ENCODE data around the gene KRT40. TPM values are rescaled to one million over a fixed set of nuclear protein-coding genes. Genes with fewer than 3 reads are reported as not detected.

The KRT40 gene
- total and polyA plus RNA-seq, 2 of the 8 experiments (the other 6 are each of a cell fraction or from before 2014, with no cell fraction given), result not detected

DNA sequence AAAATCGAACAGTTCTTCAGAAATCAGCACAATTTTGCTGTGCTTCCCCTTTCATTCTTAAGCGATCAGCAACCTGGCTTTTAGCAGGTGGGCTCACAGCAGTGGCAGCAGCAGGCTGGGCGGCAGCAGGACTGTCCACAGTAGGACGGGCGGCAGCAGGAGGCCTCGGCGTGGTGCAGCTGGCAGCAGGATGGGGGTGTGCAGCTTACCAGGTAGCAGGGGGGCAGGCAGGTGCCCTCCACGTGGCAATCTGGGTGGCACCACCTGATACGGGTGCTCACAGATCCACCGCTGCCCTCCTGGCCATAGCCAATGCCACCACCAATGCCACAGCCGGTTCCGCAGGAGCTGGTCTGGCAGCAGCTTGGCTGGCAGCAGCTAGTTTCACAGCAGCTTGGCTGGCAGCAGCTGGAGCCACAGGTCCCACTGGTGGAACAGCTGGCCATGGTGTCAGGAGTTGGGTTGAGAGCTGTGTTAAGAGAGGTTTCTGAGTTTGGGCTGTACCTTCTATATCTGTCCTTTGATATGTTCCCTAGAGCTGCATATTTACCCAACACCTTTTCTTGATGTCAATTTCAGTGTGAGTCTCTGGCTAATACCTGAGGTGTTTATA lies 45.6 kb upstream of the KRT40 start, which contains the start of gene KRTAP1-4:
Gene KRTAP1-4, minus strand, starts transcription at position 563 of the 613 bp plus-strand sequence. Its CDS starts 117 bp downstream, at position 446.
- Histone ChIP-seq H4K5ac (ENCODE audit: insufficient read length, low read depth, low read length) (no peak within 1 kb of the TSS), H3K79me2 (ENCODE audit: control insufficient read depth in 1 of 2, insufficient read depth in 2 of 2, low read length in 2 of 2) (no peaks in the 10 kb centered on the region), H2BK120ac (replicated peaks; ENCODE audit: low read depth, low read length) (no peak within 1 kb of the TSS), H3K23me2 (ENCODE audit: low read depth, low read length) (no peaks in the 10 kb centered on the region), H3K4me3 (ENCODE audit: extremely low read depth in 1 of 4, insufficient read depth in 2 of 4, low read depth in 3 of 4, low read length in 4 of 4) (no peak within 1 kb of the TSS), H3K18ac (ENCODE audit: extremely low read depth, low read length) (no peak within 1 kb of the TSS), H3K27me3 (replicated peaks in 1 of 4; ENCODE audit: control insufficient read depth in 3 of 4, extremely low read depth in 1 of 4, insufficient read depth in 3 of 4, low read length in 3 of 4) (no peaks in the 10 kb centered on the region), H3K56ac (replicated peaks; ENCODE audit: insufficient read length, low read depth, low read length) (no peak within 1 kb of the TSS), H2BK15ac (ENCODE audit: low read length) (no peak within 1 kb of the TSS), H2AK5ac (ENCODE audit: low read depth, low read length) (no peak within 1 kb of the TSS), H4K8ac (ENCODE audit: extremely low read depth, insufficient read depth, low read length) (no peak within 1 kb of the TSS; the same call in 1 of the 2 replicates), H4K20me1 (replicated peaks in 1 of 2; ENCODE audit: control insufficient read depth in 1 of 2, insufficient read depth in 2 of 2, low read length in 2 of 2) (no peaks in the 10 kb centered on the region), H4K91ac (replicated peaks; ENCODE audit: insufficient read length, low read length) (no peak within 1 kb of the TSS), H2BK5ac (ENCODE audit: low read depth, low read length) (no peak within 1 kb of the TSS), H2AFZ (ENCODE audit: low read length) (no peak within 1 kb of the TSS), H3K14ac (ENCODE audit: insufficient read length) (no peak within 1 kb of the TSS), H3K9me3 (ENCODE audit: insufficient read depth in 2 of 2, low read depth in 1 of 2, low read length in 1 of 2) (no peaks in the 10 kb centered on the region), H3K9ac (replicated peaks in 1 of 4; ENCODE audit: extremely low read depth in 1 of 4, low read depth in 3 of 4, low read length in 3 of 4) (no peak within 1 kb of the TSS), H3K4me1 (replicated peaks in 1 of 4; ENCODE audit: control insufficient read depth in 3 of 4, insufficient read depth in 4 of 4, low read length in 3 of 4) (no peaks in the 10 kb centered on the region; a peak in 1 of 7 replicates), H3K27ac (ENCODE audit: low read depth, low read length) (no peak within 1 kb of the TSS), H3K79me1 (ENCODE audit: low read depth, low read length) (no peaks in the 10 kb centered on the region), H3K4ac (replicated peaks; ENCODE audit: insufficient read length, low read depth, low read length) (no peak within 1 kb of the TSS), H3K4me2 (ENCODE audit: insufficient read depth in 1 of 2, low read depth in 2 of 2, low read length in 2 of 2) (no peak within 1 kb of the TSS), H2BK20ac (ENCODE audit: low read length) (no peak within 1 kb of the TSS), H3K23ac (ENCODE audit: insufficient read length) (no peak within 1 kb of the TSS), H3K36me3 (ENCODE audit: control insufficient read depth in 2 of 4, insufficient read depth in 4 of 4, low read length in 3 of 4) (no peaks in the 10 kb centered on the region), H2BK12ac (ENCODE audit: low read depth, low read length) (no peak within 1 kb of the TSS)
- ChIA-PET CTCF (ENCODE audit: partially characterized antibody) (interaction anchor here (1.2 to 2.0 kb wide), 2 partner anchors 9 to 20 kb away, joined by 4 to 5 read pairs; no protein-coding TSS in a partner anchor), POLR2A (ENCODE audit: partially characterized antibody) (no interaction called here)
- WGBS, 2 experiments (ENCODE audit: extremely low coverage in 1 of 2, insufficient coverage in 1 of 2, insufficient read length in 1 of 2, insufficient replicate concordance in 2 of 2, low coverage in 1 of 2, low lambda C conversion rate in 2 of 2, missing lambda C conversion rate in 1 of 2), result 82% methylated on average over 11 of the region's 12 CpGs; no CpG with 5 or more reads in 1 of the 2 experiments
- DNase-seq (ENCODE audit: low read depth in 1 of 2, low spot score in 2 of 2) (no peak), FAIRE-seq (no peak)
- TF ChIP-seq EGR1 (IDR thresholded peaks at IDR 0.05; ENCODE audit: borderline replicate concordance, low read depth, low read length), result no peak
- TF ChIP-seq GTF2F1 (IDR thresholded peaks at IDR 0.05; ENCODE audit: borderline replicate concordance, low read depth, low read length), result no peak
- no peak for TF ChIP-seq HDAC6 (IDR thresholded peaks at IDR 0.05; ENCODE audit: low read depth, low read length)
- TF ChIP-seq PHF8 (conservative IDR thresholded peaks at IDR 0.05; ENCODE audit: low read depth, low read length), result no peak
- TF ChIP-seq CHD2 (IDR thresholded peaks at IDR 0.05; ENCODE audit: low read length), result no peak
- no peak for TF ChIP-seq TAF1 (IDR thresholded peaks at IDR 0.05; ENCODE audit: low read depth, low read length)
- TF ChIP-seq BACH1 (IDR thresholded peaks at IDR 0.05; ENCODE audit: low read length), result no peak
- TF ChIP-seq CREB1 (IDR thresholded peaks at IDR 0.05), result no peak
- TF ChIP-seq POU5F1 (IDR thresholded peaks at IDR 0.05; ENCODE audit: low read depth, low read length), result no peak
- no peak for TF ChIP-seq SP1 (IDR thresholded peaks at IDR 0.05; ENCODE audit: low read depth, low read length)
- no peak for TF ChIP-seq ZNF274 (IDR thresholded peaks at IDR 0.05; ENCODE audit: borderline replicate concordance, extremely low read depth, low read length)
- TF ChIP-seq SUZ12 (IDR thresholded peaks at IDR 0.05; ENCODE audit: low read length), result no peak

Data from H1 (cell line).